Measurements from ENCODE around the gene UBA52. TPM values are rescaled to one million over a fixed set of nuclear protein-coding genes. Genes with fewer than 3 reads are reported as not detected.

Gene UBA52
- total and polyA plus RNA-seq, 2 of the 8 experiments (the other 6 are each of a cell fraction or from before 2014, with no cell fraction given), result 1,340 to 5,409 TPM

DNA sequence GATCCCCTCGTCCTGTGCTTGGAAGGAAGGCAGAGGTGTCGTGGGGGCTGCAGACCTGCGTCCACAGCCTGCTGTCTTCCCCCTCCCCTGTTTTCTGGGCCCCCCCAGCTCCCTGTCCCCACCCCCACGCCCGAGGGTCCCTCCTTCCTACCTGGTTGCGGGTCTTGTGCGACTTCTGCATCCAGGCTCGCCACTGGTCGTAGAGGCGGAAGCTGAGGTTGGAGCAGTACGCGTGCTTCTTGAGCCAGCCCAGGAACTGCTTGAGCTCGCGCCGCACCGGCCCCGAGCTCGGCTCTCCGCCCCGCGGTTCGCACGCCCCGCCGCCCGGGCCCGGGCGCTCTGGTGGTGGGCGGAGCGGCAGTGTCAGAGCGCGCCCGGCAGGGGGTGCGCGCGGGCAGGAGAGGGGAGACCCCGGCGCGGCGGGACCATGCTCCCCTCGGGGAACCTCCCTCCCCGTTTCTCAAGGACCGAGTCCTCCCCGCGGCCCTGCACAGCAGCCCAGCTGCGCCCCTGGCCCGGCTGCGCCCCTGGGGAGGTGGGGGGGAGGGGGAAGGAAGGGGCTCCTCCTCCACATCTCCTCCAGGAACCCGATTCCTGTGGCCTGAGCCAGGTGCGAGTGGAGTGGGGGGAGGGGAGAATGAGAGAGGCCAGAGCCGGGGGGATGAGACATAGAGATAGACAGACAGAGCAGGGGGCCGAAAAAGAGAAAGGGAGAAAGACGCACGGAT is 22.6 kb downstream of the UBA52 start:
- peak overlapping the region; percentile 95 for H3K18ac ChIP-seq (ENCODE audit: extremely low read depth, low read length)
- H2AK5ac ChIP-seq (ENCODE audit: low read depth, low read length), result 0 out of 2 replicates have a peak overlapping the region, but pooled peaks have one; percentile 34
- H3K9me3 ChIP-seq (ENCODE audit: insufficient read depth in 2 of 2, low read depth in 1 of 2, low read length in 1 of 2), result no peaks in the 10 kb centered on the region
- no peaks in the 10 kb centered on the region for H3K79me2 ChIP-seq (ENCODE audit: control insufficient read depth in 1 of 2, insufficient read depth in 2 of 2, low read length in 2 of 2)
- 3% methylated on average over 33 of the region's 54 CpGs; no CpG with 5 or more reads in 1 of the 2 experiments for WGBS, 2 experiments (ENCODE audit: extremely low coverage in 1 of 2, insufficient coverage in 1 of 2, insufficient read length in 1 of 2, insufficient replicate concordance in 2 of 2, low coverage in 1 of 2, low lambda C conversion rate in 2 of 2, missing lambda C conversion rate in 1 of 2)
- DNase-seq (ENCODE audit: low read depth in 1 of 2, low spot score in 2 of 2) (peak in 1 of 2 experiments; percentile 90), FAIRE-seq (no peak)
- H2AFZ ChIP-seq (ENCODE audit: low read length), result no peak overlapping the region
- POLR2A ChIA-PET (ENCODE audit: partially characterized antibody), result interaction anchor here (0.7 to 10.3 kb wide), 13 partner anchors 10 to 165 kb away, joined by 3 to 112 read pairs (median 6); partner anchors contain the start of genes ELL, KXD1, TMEM59L and UBA52
- H3K27ac ChIP-seq (ENCODE audit: low read depth, low read length), result peak overlapping the region; percentile 24; the same call in 1 of the 2 replicates
- H4K5ac ChIP-seq (ENCODE audit: insufficient read length, low read depth, low read length), result peak overlapping the region; percentile 73
- H3K14ac ChIP-seq (ENCODE audit: insufficient read length), result no peak overlapping the region
- CTCF ChIA-PET (ENCODE audit: partially characterized antibody), result interaction anchor here (0.6 to 12.5 kb wide), 24 partner anchors 10 to 253 kb away, joined by 3 to 139 read pairs (median 4); partner anchors contain the start of genes FKBP8 and UBA52
- peak overlapping the region; percentile 46; the same call in 1 of the 2 replicates for H2BK5ac ChIP-seq (ENCODE audit: low read depth, low read length)
- H3K27me3 ChIP-seq (replicated peaks in 1 of 4; ENCODE audit: control insufficient read depth in 3 of 4, extremely low read depth in 1 of 4, insufficient read depth in 3 of 4, low read length in 3 of 4), result peaks cover 0 to 6% (median 3%) of the 10 kb centered on the region in 4 experiments; a peak in 5 of 7 replicates
- H3K9ac ChIP-seq (replicated peaks in 1 of 4; ENCODE audit: extremely low read depth in 1 of 4, low read depth in 3 of 4, low read length in 3 of 4), result no peak overlapping the region
- H3K4me1 ChIP-seq (replicated peaks in 1 of 4; ENCODE audit: control insufficient read depth in 3 of 4, insufficient read depth in 4 of 4, low read length in 3 of 4), result peaks cover 2 to 38% (median 28%) of the 10 kb centered on the region in 4 experiments
- H2BK20ac ChIP-seq (ENCODE audit: low read length), result peak overlapping the region; percentile 51; the same call in 1 of the 2 replicates
- peak overlapping the region; percentile 74 for H3K56ac ChIP-seq (replicated peaks; ENCODE audit: insufficient read length, low read depth, low read length)
- peaks cover 0 to 3% of the 10 kb centered on the region in 2 experiments for H4K20me1 ChIP-seq (replicated peaks in 1 of 2; ENCODE audit: control insufficient read depth in 1 of 2, insufficient read depth in 2 of 2, low read length in 2 of 2)
- H2BK12ac ChIP-seq (ENCODE audit: low read depth, low read length), result peak overlapping the region; percentile 80; the same call in 1 of the 2 replicates
- no peaks in the 10 kb centered on the region for H3K79me1 ChIP-seq (ENCODE audit: low read depth, low read length)
- H3K23me2 ChIP-seq (ENCODE audit: low read depth, low read length), result peaks cover 11% of the 10 kb centered on the region
- no peak overlapping the region for H4K8ac ChIP-seq (ENCODE audit: extremely low read depth, insufficient read depth, low read length)
- H3K4ac ChIP-seq (replicated peaks; ENCODE audit: insufficient read length, low read depth, low read length), result peak overlapping the region; percentile 63
- no peak overlapping the region for H3K23ac ChIP-seq (ENCODE audit: insufficient read length)
- no peak overlapping the region for H2BK15ac ChIP-seq (ENCODE audit: low read length)
- no peaks in the 10 kb centered on the region for H3K36me3 ChIP-seq (ENCODE audit: control insufficient read depth in 2 of 4, insufficient read depth in 4 of 4, low read length in 3 of 4)
- H3K4me2 ChIP-seq (ENCODE audit: insufficient read depth in 1 of 2, low read depth in 2 of 2, low read length in 2 of 2), result peak overlapping the region; percentile 72 to 74
- no peak overlapping the region for H2BK120ac ChIP-seq (replicated peaks; ENCODE audit: low read depth, low read length)
- peak overlapping the region; percentile 30 to 66 (median 36) for H3K4me3 ChIP-seq (ENCODE audit: extremely low read depth in 1 of 4, insufficient read depth in 2 of 4, low read depth in 3 of 4, low read length in 4 of 4)
- peak overlapping the region; percentile 66 for H4K91ac ChIP-seq (replicated peaks; ENCODE audit: insufficient read length, low read length)
- peak; percentile 25; the same call in 1 of the 2 replicates for TF ChIP-seq YY1 (IDR thresholded peaks at IDR 0.05; ENCODE audit: low read depth, low read length)
- no peak; the same call in 1 of the 2 replicates for TF ChIP-seq KDM1A (IDR thresholded peaks at IDR 0.05; ENCODE audit: borderline replicate concordance, low read length)
- TF ChIP-seq, protein P1, sequence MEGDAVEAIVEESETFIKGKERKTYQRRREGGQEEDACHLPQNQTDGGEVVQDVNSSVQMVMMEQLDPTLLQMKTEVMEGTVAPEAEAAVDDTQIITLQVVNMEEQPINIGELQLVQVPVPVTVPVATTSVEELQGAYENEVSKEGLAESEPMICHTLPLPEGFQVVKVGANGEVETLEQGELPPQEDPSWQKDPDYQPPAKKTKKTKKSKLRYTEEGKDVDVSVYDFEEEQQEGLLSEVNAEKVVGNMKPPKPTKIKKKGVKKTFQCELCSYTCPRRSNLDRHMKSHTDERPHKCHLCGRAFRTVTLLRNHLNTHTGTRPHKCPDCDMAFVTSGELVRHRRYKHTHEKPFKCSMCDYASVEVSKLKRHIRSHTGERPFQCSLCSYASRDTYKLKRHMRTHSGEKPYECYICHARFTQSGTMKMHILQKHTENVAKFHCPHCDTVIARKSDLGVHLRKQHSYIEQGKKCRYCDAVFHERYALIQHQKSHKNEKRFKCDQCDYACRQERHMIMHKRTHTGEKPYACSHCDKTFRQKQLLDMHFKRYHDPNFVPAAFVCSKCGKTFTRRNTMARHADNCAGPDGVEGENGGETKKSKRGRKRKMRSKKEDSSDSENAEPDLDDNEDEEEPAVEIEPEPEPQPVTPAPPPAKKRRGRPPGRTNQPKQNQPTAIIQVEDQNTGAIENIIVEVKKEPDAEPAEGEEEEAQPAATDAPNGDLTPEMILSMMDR (IDR thresholded peaks at IDR 0.05; ENCODE audit: control extremely low read depth in 1 of 3, insufficient read depth in 1 of 3, low read depth in 1 of 3, low read length in 3 of 3), result peak; percentile 63 to 83 (median 66)
- TF ChIP-seq TCF12 (IDR thresholded peaks at IDR 0.05; ENCODE audit: low read depth, low read length), result no peak
- TF ChIP-seq RBBP5 (IDR thresholded peaks at IDR 0.05; ENCODE audit: borderline replicate concordance, low read depth, low read length), result no peak
- TF ChIP-seq, protein P2, sequence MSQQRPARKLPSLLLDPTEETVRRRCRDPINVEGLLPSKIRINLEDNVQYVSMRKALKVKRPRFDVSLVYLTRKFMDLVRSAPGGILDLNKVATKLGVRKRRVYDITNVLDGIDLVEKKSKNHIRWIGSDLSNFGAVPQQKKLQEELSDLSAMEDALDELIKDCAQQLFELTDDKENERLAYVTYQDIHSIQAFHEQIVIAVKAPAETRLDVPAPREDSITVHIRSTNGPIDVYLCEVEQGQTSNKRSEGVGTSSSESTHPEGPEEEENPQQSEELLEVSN (IDR thresholded peaks at IDR 0.05), result peak; percentile 23; the same call in 1 of the 2 replicates
- TF ChIP-seq TBP (IDR thresholded peaks at IDR 0.05; ENCODE audit: low read depth, low read length), result peak; percentile 81; the same call in 1 of the 2 replicates
- TF ChIP-seq MAFK (IDR thresholded peaks at IDR 0.05; ENCODE audit: low read depth, low read length), result no peak
